ENCODE measurements around the gene SECISBP2. TPM values are rescaled to one million over a fixed set of nuclear protein-coding genes. Genes with fewer than 3 reads are reported as not detected.
A peak's percentile ranks its signal among the peaks of the same experiment; 100 is the strongest.

The SECISBP2 gene
- total RNA-seq, 2 experiments from 2014 or later, result 40.4 to 42.5 TPM

GRCh38 chr9:89329917-89330316 is 11.6 kb downstream of the SECISBP2 start:
- TF ChIP-seq CTCF (IDR thresholded peaks at IDR 0.05), result no peak
- H3K4me1 Mint-ChIP-seq (ENCODE audit: low read depth), result peaks cover 20% of the 10 kb centered on the region
- intact Hi-C loops (cut with micrococcal nuclease), result no loop called here
- H3K9me3 Mint-ChIP-seq, result no peaks in the 10 kb centered on the region
- no peak overlapping the region for H3K27ac Mint-ChIP-seq
- ATAC-seq, result no peak
- no peak overlapping the region for H3K4me3 Mint-ChIP-seq
- no peaks in the 10 kb centered on the region for H3K27me3 Mint-ChIP-seq
- POLR2A ChIA-PET, result interaction anchor here (1.3 kb wide), 1 partner anchor 63 kb away, joined by 4 read pairs; no protein-coding TSS in a partner anchor
- CTCF ChIA-PET, result no interaction called here
- no peak for DNase-seq
- peaks cover 60% of the 10 kb centered on the region for H3K36me3 Mint-ChIP-seq (ENCODE audit: low read depth)

- POLR2A ChIA-PET, result no interaction called here
- Mint-ChIP-seq H3K9me3 (no peaks in the 10 kb centered on the region), H3K27ac (no peak overlapping the region), H3K36me3 (ENCODE audit: low read depth) (peaks cover 60% of the 10 kb centered on the region), H3K4me1 (ENCODE audit: low read depth) (peaks cover 14% of the 10 kb centered on the region), H3K27me3 (no peaks in the 10 kb centered on the region), H3K4me3 (no peak overlapping the region)
- ATAC-seq, result no peak
- TF ChIP-seq CTCF (IDR thresholded peaks at IDR 0.05), result no peak
- no peak for DNase-seq
- CTCF ChIA-PET, result no interaction called here
- intact Hi-C loops (cut with micrococcal nuclease), result no loop called here
Measured at GRCh38 chr9:89330513-89330912, 12.2 kb downstream of the SECISBP2 start.

GRCh38 chr9:89339807-89340206 is 21.5 kb downstream of the SECISBP2 start:
- DNase-seq, result no peak
- intact Hi-C loops (cut with micrococcal nuclease), result no loop called here
- H3K4me3 Mint-ChIP-seq, result no peak overlapping the region
- TF ChIP-seq CTCF (IDR thresholded peaks at IDR 0.05), result no peak
- H3K9me3 Mint-ChIP-seq, result peaks cover 3% of the 10 kb centered on the region
- ATAC-seq, result no peak
- peak overlapping the region; percentile 61 for H3K27ac Mint-ChIP-seq
- ChIA-PET CTCF (no interaction called here), POLR2A (interaction anchor here (0.6 to 1.1 kb wide), 3 partner anchors 9 to 43 kb away, joined by 3 to 4 read pairs (median 4); no protein-coding TSS in a partner anchor)
- H3K27me3 Mint-ChIP-seq, result no peaks in the 10 kb centered on the region
- peaks cover 77% of the 10 kb centered on the region for H3K36me3 Mint-ChIP-seq (ENCODE audit: low read depth)
- peaks cover 45% of the 10 kb centered on the region for H3K4me1 Mint-ChIP-seq (ENCODE audit: low read depth)

- Mint-ChIP-seq H3K27ac (peak overlapping the region; percentile 43), H3K27me3 (no peaks in the 10 kb centered on the region)
- intact Hi-C loops (cut with micrococcal nuclease), result no loop called here
Measured at GRCh38 chr9:89340332-89340731, 22.0 kb downstream of the SECISBP2 start.

GRCh38 chr9:89342213-89342612 is 23.9 kb downstream of the SECISBP2 start:
- TF ChIP-seq CTCF (IDR thresholded peaks at IDR 0.05), result no peak
- Mint-ChIP-seq H3K27ac (peak overlapping the region; percentile 17), H3K4me3 (no peak overlapping the region), H3K36me3 (ENCODE audit: low read depth) (peaks cover 91% of the 10 kb centered on the region), H3K9me3 (peaks cover 3% of the 10 kb centered on the region), H3K27me3 (no peaks in the 10 kb centered on the region), H3K4me1 (ENCODE audit: low read depth) (peaks cover 45% of the 10 kb centered on the region)
- intact Hi-C loops (cut with micrococcal nuclease), result no loop called here
- ATAC-seq (no peak), DNase-seq (no peak)
- POLR2A ChIA-PET, result no interaction called here
- CTCF ChIA-PET, result interaction anchor here (2.6 kb wide), 1 partner anchor 207 kb away, joined by 7 read pairs; no protein-coding TSS in a partner anchor

More at GRCh38 chr9:89340332-89340731, 22.0 kb downstream of the SECISBP2 start:
- peaks cover 3% of the 10 kb centered on the region for H3K9me3 Mint-ChIP-seq
- ChIA-PET CTCF (no interaction called here), POLR2A (interaction anchor here (0.7 to 1.1 kb wide), 2 partner anchors 9 to 42 kb away, joined by 4 read pairs; no protein-coding TSS in a partner anchor)
- DNase-seq (no peak), ATAC-seq (peak; percentile 98)
- no peak for TF ChIP-seq CTCF (IDR thresholded peaks at IDR 0.05)
- H3K36me3 Mint-ChIP-seq (ENCODE audit: low read depth), result peaks cover 79% of the 10 kb centered on the region
- H3K4me1 Mint-ChIP-seq (ENCODE audit: low read depth), result peaks cover 45% of the 10 kb centered on the region
- no peak overlapping the region for H3K4me3 Mint-ChIP-seq

Data from activated CD8-positive, alpha-beta T cell treated with anti-CD3 and anti-CD28 coated beads for 36 hours (primary cell).